Neural crest cell (in vitro differentiated cells): ENCODE measurements around the gene ARHGAP22. TPM values are rescaled to one million over a fixed set of nuclear protein-coding genes. Genes with fewer than 3 reads are reported as not detected.

Source experiments
- DNase-seq: peaks from one replicate; pipeline ENCODE4 v3.0.0; 2021; ENCODE audit warnings: low read depth, mixed read lengths, low spot score
- H3K27ac Mint-ChIP-seq: one replicate; pipeline ENCODE4 v1.8.0; 2021; ENCODE audit warnings: mild to moderate bottlenecking, mixed read lengths; ENCODE audit not compliant: unreplicated experiment
- H3K27me3 Mint-ChIP-seq: 2 replicates; pipeline ENCODE4 v1.8.0; 2021; ENCODE audit warnings: low read depth, mild to moderate bottlenecking, mixed read lengths
- H3K36me3 Mint-ChIP-seq: 2 replicates; pipeline ENCODE4 v1.8.0; 2021; ENCODE audit warnings: low read depth, mild to moderate bottlenecking, mixed read lengths
- H3K4me1 Mint-ChIP-seq: 2 replicates; pipeline ENCODE4 v1.8.0; 2021; ENCODE audit warnings: mixed read lengths
- H3K4me3 Mint-ChIP-seq: one replicate; pipeline ENCODE4 v1.8.0; 2021; ENCODE audit warnings: mild to moderate bottlenecking, mixed read lengths
- H3K9me3 Mint-ChIP-seq: 2 replicates; pipeline ENCODE4 v1.8.0; 2021; ENCODE audit warnings: mixed read lengths
- total RNA-seq: library from RNA; stranded (reverse); gene quantifications from 2 replicates; pipeline ENCODE4 v1.2.1, GENCODE V29; 2021
- TF ChIP-seq, protein P1 (sequence below): fragments of 200-600 bp; sonication (generic); conservative IDR thresholded peaks from 2 replicates; pipeline ENCODE4 v1.5.0; 2021; ENCODE audit warnings: antibody characterized with exemption, mild to moderate bottlenecking

The ARHGAP22 gene
- total RNA-seq, 1 donor from 2014 or later: 5.2 TPM

DNA sequence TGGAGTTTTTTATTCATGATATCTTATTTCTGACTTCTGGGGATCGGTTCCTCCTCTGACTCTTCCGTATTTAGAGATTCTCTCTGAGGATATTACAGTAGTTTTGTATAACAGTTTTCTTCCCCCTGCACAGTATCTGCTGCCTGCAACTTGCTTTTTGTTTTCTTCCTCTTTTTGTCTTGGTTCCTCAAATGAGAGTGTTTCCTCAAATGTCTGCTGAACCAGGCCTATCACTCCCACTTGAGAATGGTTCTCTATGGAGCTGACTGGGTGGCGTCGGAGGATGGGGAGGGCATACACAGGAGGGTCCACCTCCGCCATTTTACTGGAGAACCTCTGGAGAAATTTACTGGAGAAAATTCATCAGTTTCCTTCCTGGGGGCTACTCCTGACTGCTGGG, 27.7 kb downstream of the ARHGAP22 start:
- Mint-ChIP-seq H3K27me3 (no peaks in the 10 kb centered on the region), H3K4me3 (no peak overlapping the region), H3K4me1 (peaks cover 12% of the 10 kb centered on the region), H3K9me3 (no peaks in the 10 kb centered on the region), H3K36me3 (no peaks in the 10 kb centered on the region), H3K27ac (no peak overlapping the region)
- DNase-seq: no peak
- TF ChIP-seq, protein P1, sequence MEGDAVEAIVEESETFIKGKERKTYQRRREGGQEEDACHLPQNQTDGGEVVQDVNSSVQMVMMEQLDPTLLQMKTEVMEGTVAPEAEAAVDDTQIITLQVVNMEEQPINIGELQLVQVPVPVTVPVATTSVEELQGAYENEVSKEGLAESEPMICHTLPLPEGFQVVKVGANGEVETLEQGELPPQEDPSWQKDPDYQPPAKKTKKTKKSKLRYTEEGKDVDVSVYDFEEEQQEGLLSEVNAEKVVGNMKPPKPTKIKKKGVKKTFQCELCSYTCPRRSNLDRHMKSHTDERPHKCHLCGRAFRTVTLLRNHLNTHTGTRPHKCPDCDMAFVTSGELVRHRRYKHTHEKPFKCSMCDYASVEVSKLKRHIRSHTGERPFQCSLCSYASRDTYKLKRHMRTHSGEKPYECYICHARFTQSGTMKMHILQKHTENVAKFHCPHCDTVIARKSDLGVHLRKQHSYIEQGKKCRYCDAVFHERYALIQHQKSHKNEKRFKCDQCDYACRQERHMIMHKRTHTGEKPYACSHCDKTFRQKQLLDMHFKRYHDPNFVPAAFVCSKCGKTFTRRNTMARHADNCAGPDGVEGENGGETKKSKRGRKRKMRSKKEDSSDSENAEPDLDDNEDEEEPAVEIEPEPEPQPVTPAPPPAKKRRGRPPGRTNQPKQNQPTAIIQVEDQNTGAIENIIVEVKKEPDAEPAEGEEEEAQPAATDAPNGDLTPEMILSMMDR: no peak

DNA sequence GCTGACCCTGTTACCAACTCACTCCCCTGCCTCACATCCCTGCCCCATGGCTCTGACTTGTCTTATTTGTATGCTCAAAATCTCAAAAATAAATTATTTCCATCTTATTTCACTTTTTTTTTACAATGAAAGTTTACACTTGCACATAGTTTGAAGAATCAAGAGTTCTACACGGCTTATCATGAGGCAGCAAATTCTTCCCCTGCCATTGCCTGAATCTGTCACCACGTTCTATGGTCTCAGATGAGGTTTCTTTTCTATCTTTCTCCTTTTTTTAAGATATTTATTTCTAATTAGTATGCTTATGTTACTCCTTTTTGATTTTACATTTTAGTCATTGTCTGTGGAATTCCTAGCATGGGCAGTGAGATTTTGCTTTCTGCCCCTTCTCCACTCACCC, 28.4 kb downstream of the ARHGAP22 start:
- H3K4me1 Mint-ChIP-seq: peaks cover 12% of the 10 kb centered on the region
- DNase-seq: no peak

DNA sequence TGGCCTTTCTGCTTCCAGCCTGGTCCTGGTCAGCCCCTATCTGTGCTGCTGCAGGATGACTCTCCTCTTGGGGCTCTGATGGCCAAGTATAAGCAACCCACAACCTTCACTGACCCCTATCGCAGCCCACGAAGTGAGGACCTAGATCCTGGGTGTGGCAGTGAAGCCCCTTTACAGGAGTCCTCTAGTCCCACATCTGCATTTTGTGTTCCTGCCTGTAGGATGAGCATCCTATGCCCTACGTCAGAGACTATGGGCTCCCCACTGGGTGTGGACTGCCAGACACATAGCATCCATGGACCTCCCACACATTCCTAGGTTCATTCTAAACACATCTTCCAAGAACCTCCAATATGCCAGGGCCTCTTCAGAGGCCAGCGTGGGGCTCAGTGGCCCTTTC, 29.0 kb downstream of the ARHGAP22 start:
- TF ChIP-seq, protein P1: no peak
- no peaks in the 10 kb centered on the region for H3K36me3 Mint-ChIP-seq
- DNase-seq: no peak
- no peaks in the 10 kb centered on the region for H3K27me3 Mint-ChIP-seq
- no peaks in the 10 kb centered on the region for H3K9me3 Mint-ChIP-seq
- H3K4me3 Mint-ChIP-seq: no peak overlapping the region
- H3K27ac Mint-ChIP-seq: no peak overlapping the region
- H3K4me1 Mint-ChIP-seq: peaks cover 12% of the 10 kb centered on the region

More for the DNA sequence above, 28.4 kb downstream of the ARHGAP22 start:
- TF ChIP-seq, protein P1: no peak
- Mint-ChIP-seq H3K36me3 (no peaks in the 10 kb centered on the region), H3K27ac (no peak overlapping the region), H3K4me3 (no peak overlapping the region), H3K27me3 (no peaks in the 10 kb centered on the region), H3K9me3 (no peaks in the 10 kb centered on the region)

DNA sequence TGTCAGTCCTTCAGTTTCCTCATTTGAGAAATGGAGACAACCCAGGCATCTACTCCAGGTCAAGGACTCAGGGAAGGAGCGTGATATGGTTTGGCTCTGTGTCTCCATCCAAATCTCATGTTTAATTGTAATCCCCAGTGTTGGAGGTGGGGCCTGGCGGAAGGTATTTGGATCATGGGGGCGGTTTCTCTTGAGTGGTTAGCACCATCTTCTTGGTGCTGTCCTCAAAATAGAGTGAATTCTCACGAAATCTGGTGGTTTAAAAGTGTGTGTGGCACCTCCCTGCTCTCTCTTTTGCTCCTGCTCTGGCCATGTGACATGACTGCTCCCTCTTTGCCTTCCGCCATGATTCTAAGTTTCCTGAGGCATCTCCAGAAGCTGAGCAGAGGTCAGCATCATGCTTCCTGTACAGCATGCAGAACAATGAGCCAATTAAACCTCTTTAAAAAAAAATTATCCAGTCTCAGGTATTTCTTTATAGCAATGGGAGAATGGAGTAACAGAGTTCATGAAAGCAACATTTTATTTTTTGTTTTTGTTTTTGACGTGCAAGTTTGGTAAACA, 30.0 kb downstream of the ARHGAP22 start:
- no peak overlapping the region for H3K4me3 Mint-ChIP-seq
- H3K27me3 Mint-ChIP-seq: no peaks in the 10 kb centered on the region
- H3K9me3 Mint-ChIP-seq: no peaks in the 10 kb centered on the region
- peaks cover 12% of the 10 kb centered on the region for H3K4me1 Mint-ChIP-seq
- DNase-seq: no peak
- TF ChIP-seq, protein P1: no peak
- H3K27ac Mint-ChIP-seq: no peak overlapping the region
- no peaks in the 10 kb centered on the region for H3K36me3 Mint-ChIP-seq

DNA sequence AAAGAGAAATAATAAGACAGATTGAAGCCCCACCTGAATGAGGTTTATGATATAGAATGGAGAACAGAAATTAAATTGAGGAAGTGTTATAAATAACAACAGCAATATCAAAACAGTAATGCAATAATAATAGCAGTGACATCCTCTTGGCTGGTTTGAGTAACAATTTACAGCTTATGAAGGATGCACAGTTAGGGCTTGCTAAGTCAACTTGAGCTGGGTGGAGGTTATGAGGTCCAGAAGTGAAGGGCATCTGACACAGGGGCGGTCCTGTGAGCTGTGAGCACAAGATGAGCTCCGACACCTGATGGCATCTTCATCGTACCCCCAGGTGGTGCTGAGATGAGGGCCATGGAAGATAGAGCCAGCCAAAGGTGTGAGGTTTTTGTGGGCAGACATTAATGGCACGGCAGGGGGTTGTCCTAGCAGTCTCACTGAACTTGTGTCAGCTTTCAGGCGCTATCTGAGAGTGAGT, 30.5 kb downstream of the ARHGAP22 start:
- Mint-ChIP-seq H3K27me3 (no peaks in the 10 kb centered on the region), H3K9me3 (no peaks in the 10 kb centered on the region), H3K36me3 (no peaks in the 10 kb centered on the region), H3K4me3 (no peak overlapping the region), H3K27ac (no peak overlapping the region), H3K4me1 (peaks cover 12% of the 10 kb centered on the region)
- TF ChIP-seq, protein P1: no peak
- DNase-seq: no peak
